Measurements from ENCODE around the gene PAX7.

Gene PAX7

DNA sequence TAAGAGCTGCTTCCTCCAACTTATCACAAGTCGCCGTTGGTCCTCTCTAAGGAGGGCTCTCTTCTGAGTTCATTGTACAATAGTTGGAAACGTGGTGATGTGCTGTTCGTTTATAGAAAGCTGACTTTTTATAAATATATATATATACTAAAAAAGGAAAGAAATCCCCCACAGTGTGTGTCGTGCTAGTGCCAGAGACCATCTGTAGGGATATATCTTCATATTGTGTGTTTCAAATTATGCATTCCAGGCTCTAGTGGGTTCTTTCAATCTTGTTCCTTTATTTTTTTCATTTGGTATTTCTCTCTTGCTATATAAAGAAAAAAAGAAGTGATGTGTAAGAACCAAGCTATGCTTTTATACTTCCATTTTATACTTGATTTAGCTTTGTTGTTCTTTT, 117.0 kb downstream of the PAX7 start:
- ChIA-PET CTCF (interaction anchor here (0.6 kb wide), 2 partner anchors 108 to 324 kb away, joined by 3 to 4 read pairs; no protein-coding TSS in a partner anchor), POLR2A (ENCODE audit: low non-redundant PET) (no interaction called here)
- TF ChIP-seq, protein P1, sequence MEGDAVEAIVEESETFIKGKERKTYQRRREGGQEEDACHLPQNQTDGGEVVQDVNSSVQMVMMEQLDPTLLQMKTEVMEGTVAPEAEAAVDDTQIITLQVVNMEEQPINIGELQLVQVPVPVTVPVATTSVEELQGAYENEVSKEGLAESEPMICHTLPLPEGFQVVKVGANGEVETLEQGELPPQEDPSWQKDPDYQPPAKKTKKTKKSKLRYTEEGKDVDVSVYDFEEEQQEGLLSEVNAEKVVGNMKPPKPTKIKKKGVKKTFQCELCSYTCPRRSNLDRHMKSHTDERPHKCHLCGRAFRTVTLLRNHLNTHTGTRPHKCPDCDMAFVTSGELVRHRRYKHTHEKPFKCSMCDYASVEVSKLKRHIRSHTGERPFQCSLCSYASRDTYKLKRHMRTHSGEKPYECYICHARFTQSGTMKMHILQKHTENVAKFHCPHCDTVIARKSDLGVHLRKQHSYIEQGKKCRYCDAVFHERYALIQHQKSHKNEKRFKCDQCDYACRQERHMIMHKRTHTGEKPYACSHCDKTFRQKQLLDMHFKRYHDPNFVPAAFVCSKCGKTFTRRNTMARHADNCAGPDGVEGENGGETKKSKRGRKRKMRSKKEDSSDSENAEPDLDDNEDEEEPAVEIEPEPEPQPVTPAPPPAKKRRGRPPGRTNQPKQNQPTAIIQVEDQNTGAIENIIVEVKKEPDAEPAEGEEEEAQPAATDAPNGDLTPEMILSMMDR (conservative IDR thresholded peaks at IDR 0.05; ENCODE audit: low read depth) = no peak
- H3K27ac ChIP-seq = no peak overlapping the region
- no peak for DNase-seq (ENCODE audit: low spot score)

GRCh38 chr1:18748435-18748834, 117.8 kb downstream of the PAX7 start:
- DNase-seq (ENCODE audit: low spot score) = no peak
- H3K27ac ChIP-seq = no peak overlapping the region
- ChIA-PET CTCF (interaction anchor here (0.7 kb wide), 1 partner anchor 1058 kb away, joined by 4 read pairs; no protein-coding TSS in a partner anchor), POLR2A (ENCODE audit: low non-redundant PET) (interaction anchor here (0.5 kb wide), 1 partner anchor 501 kb away, joined by 4 read pairs; no protein-coding TSS in a partner anchor)
- TF ChIP-seq, protein P1 (conservative IDR thresholded peaks at IDR 0.05; ENCODE audit: low read depth) = no peak

DNA sequence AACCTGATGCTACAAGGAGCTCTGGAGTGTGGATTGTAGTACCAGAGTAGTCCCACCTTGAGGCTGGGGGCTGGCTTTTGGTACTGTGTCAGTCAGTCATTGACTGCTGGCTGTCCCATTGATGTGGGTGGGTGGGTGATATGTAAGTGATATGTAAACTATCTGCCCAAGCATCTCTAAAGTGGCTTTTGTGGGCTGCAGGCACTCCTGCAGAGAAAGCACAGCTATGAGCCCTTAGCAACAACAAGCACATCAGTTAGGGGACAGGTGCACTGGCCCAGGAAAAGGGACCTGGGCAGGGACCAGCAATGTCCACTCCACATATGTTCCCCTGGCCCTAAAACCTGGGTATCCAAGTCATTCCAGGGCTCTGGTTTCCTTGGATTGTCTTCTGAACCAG, 118.9 kb downstream of the PAX7 start:
- TF ChIP-seq, protein P1 (conservative IDR thresholded peaks at IDR 0.05; ENCODE audit: low read depth) = no peak
- CTCF ChIA-PET = no interaction called here
- POLR2A ChIA-PET (ENCODE audit: low non-redundant PET) = no interaction called here

GRCh38 chr1:18750600-18750999, 120.0 kb downstream of the PAX7 start:
- TF ChIP-seq, protein P1 (conservative IDR thresholded peaks at IDR 0.05; ENCODE audit: low read depth) = no peak
- CTCF ChIA-PET = interaction anchor here (0.5 kb wide), 1 partner anchor 141 kb away, joined by 3 read pairs; no protein-coding TSS in a partner anchor
- no peak for DNase-seq (ENCODE audit: low spot score)
- no peak overlapping the region for H3K27ac ChIP-seq
- POLR2A ChIA-PET (ENCODE audit: low non-redundant PET) = no interaction called here

More for the DNA sequence above, 118.9 kb downstream of the PAX7 start:
- no peak overlapping the region for H3K27ac ChIP-seq
- DNase-seq (ENCODE audit: low spot score) = no peak

- TF ChIP-seq, protein P1 (conservative IDR thresholded peaks at IDR 0.05; ENCODE audit: low read depth) = no peak
- DNase-seq (ENCODE audit: low spot score) = no peak
- CTCF ChIA-PET = no interaction called here
- no peak overlapping the region for H3K27ac ChIP-seq
- POLR2A ChIA-PET (ENCODE audit: low non-redundant PET) = no interaction called here
Observed at GRCh38 chr1:18751425-18751824, 120.8 kb downstream of the PAX7 start.

- TF ChIP-seq, protein P1 (conservative IDR thresholded peaks at IDR 0.05; ENCODE audit: low read depth) = no peak
- H3K27ac ChIP-seq = no peak overlapping the region
- ChIA-PET POLR2A (ENCODE audit: low non-redundant PET) (no interaction called here), CTCF (no interaction called here)
- no peak for DNase-seq (ENCODE audit: low spot score)
Observed at GRCh38 chr1:18752409-18752808, 121.8 kb downstream of the PAX7 start.

Measured in RWPE1 (cell line).